Mesodermal cell (in vitro differentiated cells): Measurements from ENCODE around the gene NARF.
"Not testable (repeated sequence)": the region's sequence is repeated elsewhere in the genome, so short reads cannot be mapped to it uniquely, and the experiment has no call there.

Source experiments
- H3K27ac ChIP-seq: 2 replicates; pipeline ENCODE4 v1.7.0; 2013; ENCODE audit warnings: mild to moderate bottlenecking, low read depth, low read length, moderate library complexity; ENCODE audit not compliant: severe bottlenecking
- H3K36me3 ChIP-seq: 2 replicates; pipeline ENCODE4 v1.7.1; 2013; ENCODE audit warnings: mild to moderate bottlenecking, low read length, moderate library complexity; ENCODE audit not compliant: control insufficient read depth, insufficient read depth
- H3K4me1 ChIP-seq: one replicate; pipeline ENCODE4 v1.7.1; 2013; ENCODE audit warnings: mild to moderate bottlenecking, low read length; ENCODE audit not compliant: insufficient read depth, control insufficient read depth, poor library complexity, severe bottlenecking
- H3K4me3 ChIP-seq: 2 replicates; pipeline ENCODE4 v1.7.0; 2013; ENCODE audit warnings: low read length, control low read depth, mild to moderate bottlenecking; ENCODE audit not compliant: insufficient read depth, poor library complexity, severe bottlenecking; ENCODE audit errors: extremely low read depth
- H3K9me3 ChIP-seq: 2 replicates; pipeline ENCODE4 v1.7.1; 2013; ENCODE audit warnings: mild to moderate bottlenecking, low read length, moderate library complexity; ENCODE audit not compliant: control insufficient read depth
- WGBS, 2 experiments: methylation state at CpG; one replicate each; pipeline ENCODE4 v1.1.5; 2013; ENCODE audit warnings: missing lambda C conversion rate in 2 of 2; ENCODE audit not compliant: insufficient coverage in 2 of 2; 5-methylcytosine and 5-hydroxymethylcytosine counted together

NARF gene

GRCh38 chr17:82447876-82448275 is 10.7 kb upstream of the NARF start:
- Histone ChIP-seq H3K27ac (no peak overlapping the region), H3K4me3 (no peak overlapping the region), H3K9me3 (peaks cover 6% of the 10 kb centered on the region), H3K36me3 (peaks cover 23% of the 10 kb centered on the region), H3K4me1 (peaks cover 8% of the 10 kb centered on the region)
- 92 to 97% methylated on average over 8 to 10 of the region's 11 CpGs for WGBS, 2 experiments

GRCh38 chr17:82449131-82449882 is 9.2 kb upstream of the NARF start:
- Histone ChIP-seq H3K36me3 (peaks cover 18% of the 10 kb centered on the region), H3K9me3 (peaks cover 6% of the 10 kb centered on the region), H3K4me3 (peak overlapping the region; percentile 90), H3K4me1 (peaks cover 8% of the 10 kb centered on the region), H3K27ac (no peak overlapping the region)
- 92 to 96% methylated on average over 28 to 30 of the region's 30 CpGs for WGBS, 2 experiments

GRCh38 chr17:82449883-82450356 is 8.6 kb upstream of the NARF start:
- H3K4me3 ChIP-seq: peak overlapping the region; percentile 90
- peaks cover 8% of the 10 kb centered on the region for H3K4me1 ChIP-seq
- H3K9me3 ChIP-seq: peaks cover 6% of the 10 kb centered on the region
- H3K36me3 ChIP-seq: peaks cover 12% of the 10 kb centered on the region
- H3K27ac ChIP-seq: no peak overlapping the region
- 81 to 88% methylated on average over 16 to 18 of the region's 18 CpGs for WGBS, 2 experiments

GRCh38 chr17:82450357-82451106 is 8.0 kb upstream of the NARF start, which contains the start of gene CYBC1:
CYBC1 (minus strand) TSS chr17:82450752; CDS start chr17:82449254, 1,498 bp downstream.
- Histone ChIP-seq H3K36me3 (peaks cover 11% of the 10 kb centered on the region), H3K27ac (peak within 1 kb of the TSS; percentile 62), H3K4me3 (peak within 1 kb of the TSS; percentile 90), H3K4me1 (peaks cover 8% of the 10 kb centered on the region), H3K9me3 (peaks cover 6% of the 10 kb centered on the region)
- 1% methylated on average over 57 to 61 of the region's 91 CpGs for WGBS, 2 experiments

GRCh38 chr17:82452162-82452561 is 6.4 kb upstream of the NARF start:
- peaks cover 5% of the 10 kb centered on the region for H3K36me3 ChIP-seq
- 92 to 94% methylated on average over 3 of the region's 3 CpGs for WGBS, 2 experiments
- H3K27ac ChIP-seq: no peak overlapping the region
- no peaks in the 10 kb centered on the region for H3K4me1 ChIP-seq
- H3K9me3 ChIP-seq: peaks cover 6% of the 10 kb centered on the region
- H3K4me3 ChIP-seq: no peak overlapping the region

- 100% methylated on average over 5 of the region's 7 CpGs; no CpG with 5 or more reads in 1 of the 2 experiments for WGBS, 2 experiments
- not testable (repeated sequence) for H3K9me3 ChIP-seq
Measured at GRCh38 chr17:82453151-82453550, 5.4 kb upstream of the NARF start.

GRCh38 chr17:82453706-82454105 is 4.8 kb upstream of the NARF start:
- H3K4me3 ChIP-seq, H3K4me1 ChIP-seq, H3K27ac ChIP-seq, H3K9me3 ChIP-seq, H3K36me3 ChIP-seq: not testable (repeated sequence)
- WGBS, 2 experiments: 90 to 95% methylated on average over 11 to 18 of the region's 21 CpGs

More at GRCh38 chr17:82453151-82453550, 5.4 kb upstream of the NARF start:
- H3K27ac ChIP-seq, H3K4me3 ChIP-seq, H3K4me1 ChIP-seq, H3K36me3 ChIP-seq: not testable (repeated sequence)

GRCh38 chr17:82457073-82457928 is 1.2 kb upstream of the NARF start:
- Histone ChIP-seq H3K4me1 (peaks cover 6% of the 10 kb centered on the region), H3K36me3 (peaks cover 24% of the 10 kb centered on the region), H3K27ac (peak overlapping the region; percentile 100), H3K4me3 (peak overlapping the region; percentile 89), H3K9me3 (no peaks in the 10 kb centered on the region)
- 74 to 81% methylated on average over 5 to 7 of the region's 10 CpGs for WGBS, 2 experiments

- Histone ChIP-seq H3K4me1 (peaks cover 6% of the 10 kb centered on the region), H3K27ac (peak overlapping the region; percentile 100), H3K4me3 (peak overlapping the region; percentile 89), H3K36me3 (peaks cover 30% of the 10 kb centered on the region), H3K9me3 (no peaks in the 10 kb centered on the region)
- 0 to 1% methylated on average over 7 of the region's 8 CpGs for WGBS, 2 experiments
Measured at GRCh38 chr17:82457929-82458178, 687 bp upstream of the NARF start.

- Histone ChIP-seq H3K4me1 (peaks cover 6% of the 10 kb centered on the region), H3K36me3 (peaks cover 41% of the 10 kb centered on the region), H3K27ac (peak overlapping the region; percentile 100), H3K4me3 (peak overlapping the region; percentile 89), H3K9me3 (no peaks in the 10 kb centered on the region)
- 0% methylated on average over 56 to 57 of the region's 62 CpGs for WGBS, 2 experiments
Measured at GRCh38 chr17:82458885-82459424, 414 bp downstream of the NARF start.
